GM23338 (cell line): Measurements from ENCODE around the gene PGS1. TPM values are rescaled to one million over a fixed set of nuclear protein-coding genes. Genes with fewer than 3 reads are reported as not detected.

ENCODE experiments used
- ATAC-seq: fragments of 200-7000 bp; cut with Tn5 transposase; 3 replicates; pipeline ENCODE4 v1.9.1; 2020
- DNase-seq: peaks from one replicate; pipeline ENCODE4 v3.0.0-alpha.2; 2015; ENCODE audit warnings: low spot score
- H2AFZ ChIP-seq: fragments of 200-600 bp; sonication (generic); 2 replicates; pipeline ENCODE4 v1.8.0; 2016; ENCODE audit warnings: antibody characterized with exemption, mild to moderate bottlenecking, moderate library complexity
- H3F3A ChIP-seq: fragments of 200-600 bp; sonication (generic); replicated peaks from 2 replicates; pipeline ENCODE4 v1.8.0; 2017; ENCODE audit warnings: antibody characterized with exemption, mixed run types, low read depth
- H3K27ac ChIP-seq: fragments of 200-600 bp; sonication (generic); 2 replicates; pipeline ENCODE4 v1.6.1; 2016; ENCODE audit warnings: low read depth
- H3K27me3 ChIP-seq: fragments of 200-600 bp; sonication (generic); 2 replicates; pipeline ENCODE4 v1.8.0; 2016; ENCODE audit warnings: mild to moderate bottlenecking, mixed run types, moderate library complexity; ENCODE audit not compliant: insufficient read depth
- H3K36me3 ChIP-seq: fragments of 200-600 bp; sonication (generic); 2 replicates; pipeline ENCODE4 v1.8.0; 2016; ENCODE audit warnings: mild to moderate bottlenecking; ENCODE audit not compliant: insufficient read depth
- H3K4me1 ChIP-seq: fragments of 200-600 bp; sonication (generic); 2 replicates; pipeline ENCODE4 v1.8.0; 2016; ENCODE audit warnings: mild to moderate bottlenecking, moderate library complexity; ENCODE audit not compliant: insufficient read depth
- H3K4me2 ChIP-seq: fragments of 200-600 bp; sonication (generic); 2 replicates; pipeline ENCODE4 v1.7.1; 2017; ENCODE audit warnings: mixed run types
- H3K4me3 ChIP-seq: fragments of 200-600 bp; sonication (generic); 2 replicates; pipeline ENCODE4 v1.6.1; 2016; ENCODE audit warnings: mixed run types
- H3K79me2 ChIP-seq: fragments of 200-600 bp; sonication (generic); replicated peaks from 2 replicates; pipeline ENCODE4 v1.8.0; 2017; ENCODE audit warnings: mild to moderate bottlenecking; ENCODE audit not compliant: insufficient read depth
- H3K9me2 ChIP-seq: fragments of 200-600 bp; sonication (generic); 2 replicates; pipeline ENCODE4 v1.8.0; 2017; ENCODE audit not compliant: insufficient read depth
- H4K20me1 ChIP-seq: fragments of 200-600 bp; sonication (generic); replicated peaks from 2 replicates; pipeline ENCODE4 v1.8.0; 2017; ENCODE audit warnings: mild to moderate bottlenecking; ENCODE audit not compliant: insufficient read depth
- H3K27ac Mint-ChIP-seq: 2 replicates; pipeline ENCODE4 v1.8.0; 2020; ENCODE audit warnings: inconsistent platforms, mild to moderate bottlenecking, moderate library complexity, mixed read lengths
- H3K27me3 Mint-ChIP-seq: 3 replicates; pipeline ENCODE4 v1.8.0; 2022; ENCODE audit warnings: low read depth, mild to moderate bottlenecking, moderate library complexity, mixed read lengths, inconsistent platforms; ENCODE audit not compliant: insufficient read depth, poor library complexity
- H3K36me3 Mint-ChIP-seq: 3 replicates; pipeline ENCODE4 v1.8.0; 2021; ENCODE audit warnings: low read depth, mild to moderate bottlenecking, inconsistent platforms, moderate library complexity, mixed read lengths
- H3K4me1 Mint-ChIP-seq: 3 replicates; pipeline ENCODE4 v1.8.0; 2020; ENCODE audit warnings: mild to moderate bottlenecking, inconsistent platforms, mixed read lengths
- H3K4me3 Mint-ChIP-seq: 3 replicates; pipeline ENCODE4 v1.8.0; 2021; ENCODE audit warnings: moderate library complexity, mild to moderate bottlenecking, inconsistent platforms, mixed read lengths
- H3K9me3 Mint-ChIP-seq: 3 replicates; pipeline ENCODE4 v1.8.0; 2020; ENCODE audit warnings: moderate library complexity, mild to moderate bottlenecking, inconsistent platforms, mixed read lengths
- CREB1 ChIP-seq: fragments of 250-450 bp; sonication (Bioruptor Pico); IDR thresholded peaks from 2 replicates; pipeline ENCODE4 v1.5.0; 2020; ENCODE audit warnings: low read depth, mild to moderate bottlenecking, moderate library complexity
- EZH2phosphoT487 ChIP-seq: fragments of 200-600 bp; sonication (generic); IDR thresholded peaks from one replicate; pipeline ENCODE4 v1.8.1; 2018; ENCODE audit warnings: antibody characterized with exemption; ENCODE audit not compliant: unreplicated experiment
- JUNB ChIP-seq: IDR thresholded peaks from one replicate; pipeline ENCODE4 v1.6.1; 2016; ENCODE audit warnings: antibody characterized with exemption; ENCODE audit not compliant: unreplicated experiment
- NANOG ChIP-seq: IDR thresholded peaks from 2 replicates; pipeline ENCODE4 v1.6.1; 2016; ENCODE audit warnings: antibody characterized with exemption, borderline replicate concordance
- POLR2AphosphoS5 ChIP-seq: IDR thresholded peaks from 2 replicates; pipeline ENCODE4 v1.6.1; 2016; ENCODE audit warnings: antibody characterized with exemption, low read depth
- ZNF114 ChIP-seq: fragments of 250-450 bp; sonication (Bioruptor Pico); IDR thresholded peaks from 2 replicates; pipeline ENCODE4 v1.5.0; 2020; ENCODE audit warnings: mild to moderate bottlenecking, moderate library complexity
- ZNF331 ChIP-seq: fragments of 250-450 bp; sonication (Bioruptor Pico); IDR thresholded peaks from 2 replicates; pipeline ENCODE4 v1.5.0; 2020; ENCODE audit warnings: low read depth, mild to moderate bottlenecking, moderate library complexity
- polyA plus RNA-seq: library from polyadenylated mRNA; unstranded; fragments of >200 nt; fragmentation: Nextera tagmentation; extraction: Ambion mirVana; gene quantifications from 2 replicates; pipeline ENCODE4 v1.2.1, GENCODE V29; 2016
- total RNA-seq: library from RNA; depleted of rRNA; stranded (reverse); fragments of >200 nt; shearing (Covaris generic); gene quantifications from 2 replicates; pipeline ENCODE4 v1.2.3, GENCODE V29; 2014
- TF ChIP-seq, protein P1 (sequence below): fragments of 250-450 bp; sonication (Bioruptor Pico); IDR thresholded peaks from 2 replicates; pipeline ENCODE4 v1.5.0; 2020; ENCODE audit warnings: mild to moderate bottlenecking, moderate library complexity
- TF ChIP-seq, protein P2 (sequence below), 2 experiments: fragments of 200-600 bp in 1 of 2; sonication (generic) in 1 of 2; conservative IDR thresholded peaks; 2 replicates each; pipeline versions ENCODE4 v1.5.1 to v1.6.1; 2016 to 2017; ENCODE audit warnings: antibody characterized with exemption in 2 of 2, low read depth in 2 of 2, mild to moderate bottlenecking in 2 of 2, moderate library complexity in 1 of 2

Gene PGS1
- total and polyA plus RNA-seq, 2 experiments from 2014 or later = 43.9 to 67.1 TPM

- TF ChIP-seq, protein P1, sequence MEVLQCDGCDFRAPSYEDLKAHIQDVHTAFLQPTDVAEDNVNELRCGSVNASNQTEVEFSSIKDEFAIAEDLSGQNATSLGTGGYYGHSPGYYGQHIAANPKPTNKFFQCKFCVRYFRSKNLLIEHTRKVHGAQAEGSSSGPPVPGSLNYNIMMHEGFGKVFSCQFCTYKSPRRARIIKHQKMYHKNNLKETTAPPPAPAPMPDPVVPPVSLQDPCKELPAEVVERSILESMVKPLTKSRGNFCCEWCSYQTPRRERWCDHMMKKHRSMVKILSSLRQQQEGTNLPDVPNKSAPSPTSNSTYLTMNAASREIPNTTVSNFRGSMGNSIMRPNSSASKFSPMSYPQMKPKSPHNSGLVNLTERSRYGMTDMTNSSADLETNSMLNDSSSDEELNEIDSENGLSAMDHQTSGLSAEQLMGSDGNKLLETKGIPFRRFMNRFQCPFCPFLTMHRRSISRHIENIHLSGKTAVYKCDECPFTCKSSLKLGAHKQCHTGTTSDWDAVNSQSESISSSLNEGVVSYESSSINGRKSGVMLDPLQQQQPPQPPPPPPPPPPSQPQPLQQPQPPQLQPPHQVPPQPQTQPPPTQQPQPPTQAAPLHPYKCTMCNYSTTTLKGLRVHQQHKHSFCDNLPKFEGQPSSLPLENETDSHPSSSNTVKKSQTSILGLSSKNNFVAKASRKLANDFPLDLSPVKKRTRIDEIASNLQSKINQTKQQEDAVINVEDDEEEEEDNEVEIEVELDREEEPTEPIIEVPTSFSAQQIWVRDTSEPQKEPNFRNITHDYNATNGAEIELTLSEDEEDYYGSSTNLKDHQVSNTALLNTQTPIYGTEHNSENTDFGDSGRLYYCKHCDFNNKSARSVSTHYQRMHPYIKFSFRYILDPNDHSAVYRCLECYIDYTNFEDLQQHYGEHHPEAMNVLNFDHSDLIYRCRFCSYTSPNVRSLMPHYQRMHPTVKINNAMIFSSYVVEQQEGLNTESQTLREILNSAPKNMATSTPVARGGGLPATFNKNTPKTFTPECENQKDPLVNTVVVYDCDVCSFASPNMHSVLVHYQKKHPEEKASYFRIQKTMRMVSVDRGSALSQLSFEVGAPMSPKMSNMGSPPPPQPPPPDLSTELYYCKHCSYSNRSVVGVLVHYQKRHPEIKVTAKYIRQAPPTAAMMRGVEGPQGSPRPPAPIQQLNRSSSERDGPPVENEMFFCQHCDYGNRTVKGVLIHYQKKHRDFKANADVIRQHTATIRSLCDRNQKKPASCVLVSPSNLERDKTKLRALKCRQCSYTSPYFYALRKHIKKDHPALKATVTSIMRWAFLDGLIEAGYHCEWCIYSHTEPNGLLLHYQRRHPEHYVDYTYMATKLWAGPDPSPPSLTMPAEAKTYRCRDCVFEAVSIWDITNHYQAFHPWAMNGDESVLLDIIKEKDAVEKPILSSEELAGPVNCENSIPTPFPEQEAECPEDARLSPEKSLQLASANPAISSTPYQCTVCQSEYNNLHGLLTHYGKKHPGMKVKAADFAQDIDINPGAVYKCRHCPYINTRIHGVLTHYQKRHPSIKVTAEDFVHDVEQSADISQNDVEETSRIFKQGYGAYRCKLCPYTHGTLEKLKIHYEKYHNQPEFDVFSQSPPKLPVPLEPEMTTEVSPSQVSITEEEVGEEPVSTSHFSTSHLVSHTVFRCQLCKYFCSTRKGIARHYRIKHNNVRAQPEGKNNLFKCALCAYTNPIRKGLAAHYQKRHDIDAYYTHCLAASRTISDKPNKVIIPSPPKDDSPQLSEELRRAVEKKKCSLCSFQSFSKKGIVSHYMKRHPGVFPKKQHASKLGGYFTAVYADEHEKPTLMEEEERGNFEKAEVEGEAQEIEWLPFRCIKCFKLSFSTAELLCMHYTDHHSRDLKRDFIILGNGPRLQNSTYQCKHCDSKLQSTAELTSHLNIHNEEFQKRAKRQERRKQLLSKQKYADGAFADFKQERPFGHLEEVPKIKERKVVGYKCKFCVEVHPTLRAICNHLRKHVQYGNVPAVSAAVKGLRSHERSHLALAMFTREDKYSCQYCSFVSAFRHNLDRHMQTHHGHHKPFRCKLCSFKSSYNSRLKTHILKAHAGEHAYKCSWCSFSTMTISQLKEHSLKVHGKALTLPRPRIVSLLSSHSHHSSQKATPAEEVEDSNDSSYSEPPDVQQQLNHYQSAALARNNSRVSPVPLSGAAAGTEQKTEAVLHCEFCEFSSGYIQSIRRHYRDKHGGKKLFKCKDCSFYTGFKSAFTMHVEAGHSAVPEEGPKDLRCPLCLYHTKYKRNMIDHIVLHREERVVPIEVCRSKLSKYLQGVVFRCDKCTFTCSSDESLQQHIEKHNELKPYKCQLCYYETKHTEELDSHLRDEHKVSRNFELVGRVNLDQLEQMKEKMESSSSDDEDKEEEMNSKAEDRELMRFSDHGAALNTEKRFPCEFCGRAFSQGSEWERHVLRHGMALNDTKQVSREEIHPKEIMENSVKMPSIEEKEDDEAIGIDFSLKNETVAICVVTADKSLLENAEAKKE = no peak
Observed at GRCh38 chr17:78403822-78404221, 25.4 kb downstream of the PGS1 start (continued).

GRCh38 chr17:78406396-78406795, 27.9 kb downstream of the PGS1 start:
- H3F3A ChIP-seq = 0 out of 2 replicates have a peak, but pooled peaks cover 8% of the 10 kb centered on the region
- peaks cover 22% of the 10 kb centered on the region for H3K4me1 Mint-ChIP-seq
- H3K36me3 ChIP-seq = peaks cover 18% of the 10 kb centered on the region
- no peak overlapping the region for H3K4me3 ChIP-seq
- peaks cover 49% of the 10 kb centered on the region for H3K36me3 Mint-ChIP-seq
- H3K9me2 ChIP-seq = no peaks in the 10 kb centered on the region
- H3K4me3 Mint-ChIP-seq = no peak overlapping the region
- H3K27ac ChIP-seq = no peak overlapping the region
- peaks cover 17% of the 10 kb centered on the region for H3K27me3 Mint-ChIP-seq
- no peaks in the 10 kb centered on the region for H3K27me3 ChIP-seq
- H4K20me1 ChIP-seq = peaks cover 20% of the 10 kb centered on the region
- no peak for DNase-seq
- H3K9me3 Mint-ChIP-seq = no peaks in the 10 kb centered on the region
- H3K27ac Mint-ChIP-seq = no peak overlapping the region
- peaks cover 76% of the 10 kb centered on the region for H3K79me2 ChIP-seq
- H3K4me2 ChIP-seq = no peak overlapping the region
- H2AFZ ChIP-seq = no peak overlapping the region
- H3K4me1 ChIP-seq = 0 out of 2 replicates have a peak, but pooled peaks cover 3% of the 10 kb centered on the region
- no peak for ATAC-seq
- TF ChIP-seq EZH2phosphoT487 (no peak), ZNF331 (CRISPR knock-in tag) (no peak), NANOG (no peak), ZNF114 (CRISPR knock-in tag) (no peak), CREB1 (no peak), POLR2AphosphoS5 (no peak), JUNB (no peak)
- TF ChIP-seq, protein P1 = no peak
- TF ChIP-seq, protein P2, sequence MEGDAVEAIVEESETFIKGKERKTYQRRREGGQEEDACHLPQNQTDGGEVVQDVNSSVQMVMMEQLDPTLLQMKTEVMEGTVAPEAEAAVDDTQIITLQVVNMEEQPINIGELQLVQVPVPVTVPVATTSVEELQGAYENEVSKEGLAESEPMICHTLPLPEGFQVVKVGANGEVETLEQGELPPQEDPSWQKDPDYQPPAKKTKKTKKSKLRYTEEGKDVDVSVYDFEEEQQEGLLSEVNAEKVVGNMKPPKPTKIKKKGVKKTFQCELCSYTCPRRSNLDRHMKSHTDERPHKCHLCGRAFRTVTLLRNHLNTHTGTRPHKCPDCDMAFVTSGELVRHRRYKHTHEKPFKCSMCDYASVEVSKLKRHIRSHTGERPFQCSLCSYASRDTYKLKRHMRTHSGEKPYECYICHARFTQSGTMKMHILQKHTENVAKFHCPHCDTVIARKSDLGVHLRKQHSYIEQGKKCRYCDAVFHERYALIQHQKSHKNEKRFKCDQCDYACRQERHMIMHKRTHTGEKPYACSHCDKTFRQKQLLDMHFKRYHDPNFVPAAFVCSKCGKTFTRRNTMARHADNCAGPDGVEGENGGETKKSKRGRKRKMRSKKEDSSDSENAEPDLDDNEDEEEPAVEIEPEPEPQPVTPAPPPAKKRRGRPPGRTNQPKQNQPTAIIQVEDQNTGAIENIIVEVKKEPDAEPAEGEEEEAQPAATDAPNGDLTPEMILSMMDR (conservative IDR thresholded peaks at IDR 0.05; ENCODE audit: low read depth in 2 of 2) = no peak
